ENCODE measurements around the gene LAMTOR5. TPM values are rescaled to one million over a fixed set of nuclear protein-coding genes. Genes with fewer than 3 reads are reported as not detected.

LAMTOR5 gene
- 116 and 128 TPM in 2 replicates for total RNA-seq
- long read RNA-seq, transcript LAMTOR5-206 (4 exons, 634 nt) = major isoform, 21 of 26 reads
- long read RNA-seq, partial matches to known transcripts = 0 of 26 reads
- long read RNA-seq, other reads (novel, unspliced or antisense) = 1 of 26 reads

GRCh38 chr1:110407260-110408210, at the start of gene LAMTOR5:
LAMTOR5 (minus strand) TSS chr1:110407694; CDS start chr1:110407620, 74 bp downstream.
- Mint-ChIP-seq H3K9me3 (no peaks in the 10 kb centered on the region), H3K27ac (ENCODE audit: unreplicated experiment) (peak within 1 kb of the TSS; percentile 99), H3K27me3 (ENCODE audit: low read depth) (no peaks in the 10 kb centered on the region), H3K4me3 (peak within 1 kb of the TSS; percentile 99), H3K36me3 (ENCODE audit: low read depth) (peaks cover 2% of the 10 kb centered on the region), H3K4me1 (peaks cover 26% of the 10 kb centered on the region)
- peak; percentile 91 for DNase-seq (ENCODE audit: low read depth, low spot score)
- TF ChIP-seq CTCF (conservative IDR thresholded peaks at IDR 0.05) = no peak

GRCh38 chr1:110457206-110457605, 49.7 kb upstream of the LAMTOR5 start:
- no peak overlapping the region for H3K27ac Mint-ChIP-seq (ENCODE audit: unreplicated experiment)
- H3K4me1 Mint-ChIP-seq = no peaks in the 10 kb centered on the region
- H3K4me3 Mint-ChIP-seq = no peak overlapping the region
- H3K36me3 Mint-ChIP-seq (ENCODE audit: low read depth) = no peaks in the 10 kb centered on the region
- no peak for DNase-seq (ENCODE audit: low read depth, low spot score)
- no peaks in the 10 kb centered on the region for H3K9me3 Mint-ChIP-seq
- no peak for TF ChIP-seq CTCF (conservative IDR thresholded peaks at IDR 0.05)
- H3K27me3 Mint-ChIP-seq (ENCODE audit: low read depth) = peaks cover 11% of the 10 kb centered on the region

GRCh38 chr1:110455151-110455550, 47.7 kb upstream of the LAMTOR5 start:
- Mint-ChIP-seq H3K9me3 (no peaks in the 10 kb centered on the region), H3K36me3 (ENCODE audit: low read depth) (no peaks in the 10 kb centered on the region), H3K27ac (ENCODE audit: unreplicated experiment) (peak overlapping the region; percentile 75), H3K4me3 (no peak overlapping the region), H3K4me1 (no peaks in the 10 kb centered on the region), H3K27me3 (ENCODE audit: low read depth) (peaks cover 25% of the 10 kb centered on the region)
- TF ChIP-seq CTCF (conservative IDR thresholded peaks at IDR 0.05) = no peak
- DNase-seq (ENCODE audit: low read depth, low spot score) = no peak

GRCh38 chr1:110454328-110454727, 46.8 kb upstream of the LAMTOR5 start:
- Mint-ChIP-seq H3K4me1 (no peaks in the 10 kb centered on the region), H3K9me3 (no peaks in the 10 kb centered on the region), H3K36me3 (ENCODE audit: low read depth) (no peaks in the 10 kb centered on the region), H3K4me3 (no peak overlapping the region), H3K27ac (ENCODE audit: unreplicated experiment) (no peak overlapping the region), H3K27me3 (ENCODE audit: low read depth) (peaks cover 30% of the 10 kb centered on the region)
- DNase-seq (ENCODE audit: low read depth, low spot score) = no peak
- no peak for TF ChIP-seq CTCF (conservative IDR thresholded peaks at IDR 0.05)

GRCh38 chr1:110453829-110454228, 46.3 kb upstream of the LAMTOR5 start:
- no peak overlapping the region for H3K4me3 Mint-ChIP-seq
- no peak for DNase-seq (ENCODE audit: low read depth, low spot score)
- H3K4me1 Mint-ChIP-seq = no peaks in the 10 kb centered on the region
- no peaks in the 10 kb centered on the region for H3K36me3 Mint-ChIP-seq (ENCODE audit: low read depth)
- TF ChIP-seq CTCF (conservative IDR thresholded peaks at IDR 0.05) = no peak
- no peaks in the 10 kb centered on the region for H3K9me3 Mint-ChIP-seq
- H3K27me3 Mint-ChIP-seq (ENCODE audit: low read depth) = peaks cover 34% of the 10 kb centered on the region
- H3K27ac Mint-ChIP-seq (ENCODE audit: unreplicated experiment) = no peak overlapping the region
